Ishikawa (cell line): ENCODE data around the gene MMP2.

ENCODE experiments used
- CEBPB ChIP-seq: IDR thresholded peaks from 2 replicates; pipeline ENCODE4 v1.6.1; 2012
- CREB1 ChIP-seq: IDR thresholded peaks from 2 replicates; pipeline ENCODE4 v1.6.1; 2012; ENCODE audit warnings: low read depth
- EGR1 ChIP-seq: IDR thresholded peaks from 2 replicates; pipeline ENCODE4 v1.6.1; 2012
- EP300 ChIP-seq: IDR thresholded peaks from 2 replicates; pipeline ENCODE4 v1.6.1; 2012; ENCODE audit warnings: borderline replicate concordance
- FOXM1 ChIP-seq: IDR thresholded peaks from 2 replicates; pipeline ENCODE4 v1.6.1; 2012; ENCODE audit warnings: low read depth, borderline replicate concordance
- NFIC ChIP-seq: IDR thresholded peaks from 2 replicates; pipeline ENCODE4 v1.6.1; 2012
- RAD21 ChIP-seq: IDR thresholded peaks from 2 replicates; pipeline ENCODE4 v1.6.1; 2012; ENCODE audit warnings: low read depth
- TAF1 ChIP-seq: IDR thresholded peaks from 2 replicates; pipeline ENCODE4 v1.6.1; 2012; ENCODE audit warnings: low read depth, mild to moderate bottlenecking
- TCF12 ChIP-seq: IDR thresholded peaks from 2 replicates; pipeline ENCODE4 v1.6.1; 2012; ENCODE audit warnings: low read depth
- TEAD4 ChIP-seq: IDR thresholded peaks from 2 replicates; pipeline ENCODE4 v1.6.1; 2012
- YY1 ChIP-seq: IDR thresholded peaks from 2 replicates; pipeline ENCODE4 v1.6.1; 2012; ENCODE audit warnings: low read depth
- ZBTB7A ChIP-seq: IDR thresholded peaks from 2 replicates; pipeline ENCODE4 v1.6.1; 2012; ENCODE audit warnings: low read depth
- TF ChIP-seq, protein P1 (sequence below): IDR thresholded peaks from 2 replicates; pipeline ENCODE4 v1.6.1; 2012
- TF ChIP-seq, protein P2 (sequence below): IDR thresholded peaks from 2 replicates; pipeline ENCODE4 v1.6.1; 2012
- TF ChIP-seq, protein P3 (sequence below): IDR thresholded peaks from 2 replicates; pipeline ENCODE4 v1.6.1; 2012; ENCODE audit warnings: low read depth, mild to moderate bottlenecking

MMP2 gene

DNA sequence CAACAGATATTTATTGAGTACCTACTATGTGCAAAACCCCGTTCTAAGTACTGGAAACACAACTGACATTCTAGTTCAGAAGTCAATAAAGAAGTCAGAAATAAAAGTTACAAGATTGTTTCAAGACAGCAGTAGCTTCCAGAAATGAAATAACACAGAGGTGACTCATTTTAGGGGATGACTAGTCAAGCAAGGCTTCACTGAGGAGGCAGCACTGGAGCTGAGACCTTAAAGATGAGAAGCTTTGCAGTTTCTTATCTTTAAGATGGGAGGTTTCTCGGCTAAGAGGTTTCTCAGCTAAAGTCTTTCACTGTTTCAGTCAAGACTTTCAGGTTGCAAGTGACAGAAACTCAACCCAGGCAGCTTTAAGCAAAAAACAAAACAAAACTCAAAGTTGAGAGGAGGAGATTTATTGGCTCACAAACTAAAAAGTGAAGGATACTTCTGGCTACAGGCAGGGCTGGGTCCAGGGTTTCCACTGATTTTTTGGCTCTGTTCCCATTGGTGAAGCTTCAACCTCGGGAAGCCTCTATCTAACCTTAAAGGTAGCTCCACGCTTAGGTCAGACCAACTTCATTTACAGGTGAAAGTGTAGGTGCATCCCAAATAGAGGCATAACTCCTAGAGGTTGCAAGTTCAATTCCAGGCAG is 7.4 kb upstream of the MMP2 start:
- TF ChIP-seq NFIC: no peak
- no peak for TF ChIP-seq YY1
- no peak for TF ChIP-seq RAD21
- no peak for TF ChIP-seq FOXM1
- no peak for TF ChIP-seq EP300

DNA sequence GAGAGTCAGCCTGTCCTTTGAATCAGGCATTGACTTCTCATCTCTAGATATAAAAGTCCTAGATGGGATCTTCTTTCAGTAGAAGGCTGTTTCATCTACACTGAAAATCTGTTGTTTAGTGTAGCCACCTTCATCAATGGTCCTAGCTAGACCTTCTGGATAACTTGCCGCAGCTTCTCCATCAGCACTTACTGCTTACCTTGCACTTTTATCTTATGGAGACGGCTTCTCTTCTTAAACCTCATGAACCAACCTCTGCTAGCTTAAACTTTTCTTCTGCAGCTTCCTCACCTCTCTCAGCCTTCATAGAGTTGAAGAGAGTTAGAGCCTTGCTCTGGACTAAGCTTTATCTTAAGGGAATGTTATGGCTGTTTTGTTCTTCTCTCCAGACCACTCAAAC is 5.4 kb upstream of the MMP2 start:
- TF ChIP-seq NFIC: no peak
- TF ChIP-seq, protein P1, sequence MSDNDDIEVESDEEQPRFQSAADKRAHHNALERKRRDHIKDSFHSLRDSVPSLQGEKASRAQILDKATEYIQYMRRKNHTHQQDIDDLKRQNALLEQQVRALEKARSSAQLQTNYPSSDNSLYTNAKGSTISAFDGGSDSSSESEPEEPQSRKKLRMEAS: no peak
- no peak for TF ChIP-seq ZBTB7A
- TF ChIP-seq TAF1: no peak
- TF ChIP-seq, protein P2, sequence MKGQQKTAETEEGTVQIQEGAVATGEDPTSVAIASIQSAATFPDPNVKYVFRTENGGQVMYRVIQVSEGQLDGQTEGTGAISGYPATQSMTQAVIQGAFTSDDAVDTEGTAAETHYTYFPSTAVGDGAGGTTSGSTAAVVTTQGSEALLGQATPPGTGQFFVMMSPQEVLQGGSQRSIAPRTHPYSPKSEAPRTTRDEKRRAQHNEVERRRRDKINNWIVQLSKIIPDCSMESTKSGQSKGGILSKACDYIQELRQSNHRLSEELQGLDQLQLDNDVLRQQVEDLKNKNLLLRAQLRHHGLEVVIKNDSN: no peak
- TF ChIP-seq RAD21: no peak

DNA sequence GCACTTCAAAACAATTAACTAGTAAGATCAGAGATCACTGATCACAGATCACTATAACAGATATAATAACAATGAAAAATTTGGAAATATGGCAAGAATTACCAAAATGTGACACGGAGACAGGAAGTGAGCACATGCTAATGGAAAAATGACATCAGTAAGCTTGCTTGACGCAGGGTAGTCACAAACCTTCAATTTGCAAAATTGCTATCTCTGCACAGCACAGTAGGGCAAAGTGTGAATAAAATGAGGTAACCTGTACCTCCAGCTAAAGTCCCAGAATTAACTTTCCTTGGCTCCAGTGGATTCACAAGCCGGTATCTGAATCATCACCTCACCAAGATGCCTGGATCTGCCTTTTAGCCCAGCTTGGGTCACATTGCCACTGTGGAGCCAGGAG is 4.2 kb upstream of the MMP2 start:
- TF ChIP-seq CREB1: no peak
- no peak for TF ChIP-seq NFIC
- TF ChIP-seq TAF1: no peak
- no peak for TF ChIP-seq TCF12
- no peak for TF ChIP-seq FOXM1
- TF ChIP-seq EGR1: no peak
- TF ChIP-seq CEBPB: no peak
- TF ChIP-seq ZBTB7A: no peak
- no peak for TF ChIP-seq TEAD4
- no peak for TF ChIP-seq YY1
- TF ChIP-seq, protein P3, sequence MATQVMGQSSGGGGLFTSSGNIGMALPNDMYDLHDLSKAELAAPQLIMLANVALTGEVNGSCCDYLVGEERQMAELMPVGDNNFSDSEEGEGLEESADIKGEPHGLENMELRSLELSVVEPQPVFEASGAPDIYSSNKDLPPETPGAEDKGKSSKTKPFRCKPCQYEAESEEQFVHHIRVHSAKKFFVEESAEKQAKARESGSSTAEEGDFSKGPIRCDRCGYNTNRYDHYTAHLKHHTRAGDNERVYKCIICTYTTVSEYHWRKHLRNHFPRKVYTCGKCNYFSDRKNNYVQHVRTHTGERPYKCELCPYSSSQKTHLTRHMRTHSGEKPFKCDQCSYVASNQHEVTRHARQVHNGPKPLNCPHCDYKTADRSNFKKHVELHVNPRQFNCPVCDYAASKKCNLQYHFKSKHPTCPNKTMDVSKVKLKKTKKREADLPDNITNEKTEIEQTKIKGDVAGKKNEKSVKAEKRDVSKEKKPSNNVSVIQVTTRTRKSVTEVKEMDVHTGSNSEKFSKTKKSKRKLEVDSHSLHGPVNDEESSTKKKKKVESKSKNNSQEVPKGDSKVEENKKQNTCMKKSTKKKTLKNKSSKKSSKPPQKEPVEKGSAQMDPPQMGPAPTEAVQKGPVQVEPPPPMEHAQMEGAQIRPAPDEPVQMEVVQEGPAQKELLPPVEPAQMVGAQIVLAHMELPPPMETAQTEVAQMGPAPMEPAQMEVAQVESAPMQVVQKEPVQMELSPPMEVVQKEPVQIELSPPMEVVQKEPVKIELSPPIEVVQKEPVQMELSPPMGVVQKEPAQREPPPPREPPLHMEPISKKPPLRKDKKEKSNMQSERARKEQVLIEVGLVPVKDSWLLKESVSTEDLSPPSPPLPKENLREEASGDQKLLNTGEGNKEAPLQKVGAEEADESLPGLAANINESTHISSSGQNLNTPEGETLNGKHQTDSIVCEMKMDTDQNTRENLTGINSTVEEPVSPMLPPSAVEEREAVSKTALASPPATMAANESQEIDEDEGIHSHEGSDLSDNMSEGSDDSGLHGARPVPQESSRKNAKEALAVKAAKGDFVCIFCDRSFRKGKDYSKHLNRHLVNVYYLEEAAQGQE: no peak
- TF ChIP-seq, protein P1: no peak
- TF ChIP-seq RAD21: no peak
- TF ChIP-seq EP300: no peak
- TF ChIP-seq, protein P2: no peak

DNA sequence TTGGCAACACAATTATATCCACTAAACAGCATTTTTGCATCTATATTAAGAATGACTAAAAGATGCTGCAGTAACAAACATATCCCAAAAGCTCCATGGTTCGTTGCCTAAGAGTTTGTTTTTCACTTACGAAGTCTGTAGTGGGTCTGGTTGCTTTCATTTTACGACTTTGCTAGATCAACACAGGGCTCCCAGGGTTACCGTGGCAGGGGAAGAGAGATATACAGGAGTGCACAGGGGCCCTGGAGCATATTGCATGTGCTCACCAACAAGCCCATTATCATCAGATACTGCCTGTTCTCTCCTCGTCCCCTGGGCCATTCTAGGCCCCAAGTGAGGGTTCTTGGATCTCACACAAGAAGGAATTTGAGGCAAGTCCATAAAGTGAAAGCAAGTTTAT is 3.1 kb upstream of the MMP2 start:
- TF ChIP-seq, protein P3: no peak
- TF ChIP-seq CREB1 (no peak), FOXM1 (no peak), EGR1 (no peak)

DNA sequence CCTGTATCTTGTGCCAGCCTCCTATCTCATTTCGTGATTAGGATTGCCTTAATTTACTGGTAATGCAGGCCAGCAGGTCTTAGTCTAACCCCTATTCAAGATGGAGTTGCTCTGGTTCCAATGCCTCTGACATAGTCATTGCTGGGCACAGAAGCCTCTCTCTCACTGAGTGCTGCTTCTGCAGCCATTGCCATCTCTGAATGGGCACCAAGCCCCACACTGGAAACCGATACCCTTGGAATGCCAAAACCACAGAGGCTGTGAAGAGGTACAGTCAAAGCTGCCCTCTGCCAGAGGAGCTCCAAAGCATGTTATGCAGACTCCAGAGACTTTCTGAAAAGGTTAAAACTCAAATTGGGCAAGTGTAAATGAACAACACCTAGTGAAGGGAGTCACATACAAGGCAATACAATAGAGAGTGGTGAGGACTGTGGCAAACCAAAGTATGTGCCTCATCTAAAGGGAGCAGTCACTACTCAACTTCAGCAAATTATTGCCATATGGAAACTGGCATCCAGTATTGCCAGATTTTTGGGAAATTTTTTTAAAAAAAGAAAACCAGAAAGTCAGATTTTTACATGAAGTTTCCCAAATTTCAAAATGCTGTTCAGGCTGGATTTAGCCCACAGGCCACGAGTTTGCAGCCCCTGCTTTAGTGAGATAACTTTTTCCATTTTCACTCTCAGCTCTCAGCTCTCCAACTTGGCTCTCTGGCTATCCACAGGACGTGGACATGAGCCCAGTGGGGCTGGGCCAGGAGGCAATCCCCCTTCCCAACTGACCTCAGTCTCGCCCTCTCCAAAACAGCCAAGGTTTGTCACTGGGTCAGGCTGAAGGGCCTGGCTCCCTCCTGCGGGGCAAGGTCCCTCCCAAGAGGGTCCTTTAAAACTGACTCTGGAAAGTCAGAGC is 2.1 kb upstream of the MMP2 start:
- no peak for TF ChIP-seq TCF12
- TF ChIP-seq, protein P1: no peak
- no peak for TF ChIP-seq CEBPB
- TF ChIP-seq TEAD4: no peak
- TF ChIP-seq YY1: no peak
- no peak for TF ChIP-seq EGR1
- no peak for TF ChIP-seq CREB1
- no peak for TF ChIP-seq RAD21
- TF ChIP-seq, protein P3: no peak
- no peak for TF ChIP-seq EP300
- no peak for TF ChIP-seq TAF1
- TF ChIP-seq, protein P2: no peak
- TF ChIP-seq FOXM1: no peak
- no peak for TF ChIP-seq ZBTB7A
- TF ChIP-seq NFIC: no peak
